ENCODE measurements around the gene NPIPA2.
"Not testable (repeated sequence)": the region's sequence is repeated elsewhere in the genome, so short reads cannot be mapped to it uniquely, and the experiment has no call there.

NPIPA2 gene

GRCh38 chr16:14789577-14789976, 47.2 kb downstream of the NPIPA2 start:
- intact Hi-C loops (cut with DNase I; ENCODE audit: low total_unique reads); H3K9me3 ChIP-seq; H3K27me3 ChIP-seq; H3K4me1 ChIP-seq; H3K27ac ChIP-seq; DNase-seq; H3K36me3 ChIP-seq; H3K4me3 ChIP-seq: not testable (repeated sequence)

GRCh38 chr16:14790320-14790956, 48.1 kb downstream of the NPIPA2 start:
- H3K9me3 ChIP-seq; DNase-seq; intact Hi-C loops (cut with DNase I; ENCODE audit: low total_unique reads); H3K4me1 ChIP-seq; H3K36me3 ChIP-seq; H3K27ac ChIP-seq; H3K4me3 ChIP-seq; H3K27me3 ChIP-seq: not testable (repeated sequence)

- H3K27me3 ChIP-seq; H3K27ac ChIP-seq; H3K36me3 ChIP-seq; intact Hi-C loops (cut with DNase I; ENCODE audit: low total_unique reads); H3K4me1 ChIP-seq; H3K9me3 ChIP-seq; DNase-seq; H3K4me3 ChIP-seq: not testable (repeated sequence)
Observed at GRCh38 chr16:14792914-14793313, 50.6 kb downstream of the NPIPA2 start.

GRCh38 chr16:14797558-14797957, 55.2 kb downstream of the NPIPA2 start:
- H3K36me3 ChIP-seq; intact Hi-C loops (cut with DNase I; ENCODE audit: low total_unique reads); H3K4me3 ChIP-seq; H3K4me1 ChIP-seq; DNase-seq; H3K27me3 ChIP-seq; H3K27ac ChIP-seq; H3K9me3 ChIP-seq: not testable (repeated sequence)

GRCh38 chr16:14803577-14803976, 61.2 kb downstream of the NPIPA2 start:
- H3K4me1 ChIP-seq; H3K9me3 ChIP-seq; intact Hi-C loops (cut with DNase I; ENCODE audit: low total_unique reads); H3K27ac ChIP-seq; H3K36me3 ChIP-seq; H3K4me3 ChIP-seq; H3K27me3 ChIP-seq; DNase-seq: not testable (repeated sequence)

GRCh38 chr16:14807184-14807678, 64.9 kb downstream of the NPIPA2 start:
- intact Hi-C loops (cut with DNase I; ENCODE audit: low total_unique reads); DNase-seq; H3K4me1 ChIP-seq: not testable (repeated sequence)

GRCh38 chr16:14813890-14814289, 71.6 kb downstream of the NPIPA2 start:
- H3K4me3 ChIP-seq; DNase-seq; H3K4me1 ChIP-seq; H3K27ac ChIP-seq; H3K9me3 ChIP-seq; H3K27me3 ChIP-seq; intact Hi-C loops (cut with DNase I; ENCODE audit: low total_unique reads); H3K36me3 ChIP-seq: not testable (repeated sequence)

More at GRCh38 chr16:14807184-14807678, 64.9 kb downstream of the NPIPA2 start:
- H3K27ac ChIP-seq, H3K36me3 ChIP-seq, H3K9me3 ChIP-seq, H3K27me3 ChIP-seq, H3K4me3 ChIP-seq: not testable (repeated sequence)
